HG03571 (cell line): ENCODE results near the gene SAMD4B.
"Not testable (repeated sequence)": the region's sequence is repeated elsewhere in the genome, so short reads cannot be mapped to it uniquely, and the experiment has no call there.

Experiments used
- ATAC-seq: cut with Tn5 transposase; IDR thresholded peaks from one replicate; pipeline ENCODE4 v1.9.1; 2021; ENCODE audit not compliant: unreplicated experiment

The SAMD4B gene

GRCh38 chr19:39341719-39342604 lies at the start of gene SAMD4B:
SAMD4B (plus strand) TSS chr19:39342421; CDS start chr19:39356894, 14,473 bp downstream.
- ATAC-seq = peak; percentile 81

GRCh38 chr19:39293394-39293793 lies 48.8 kb upstream of the SAMD4B start:
- ATAC-seq = no peak

GRCh38 chr19:39296055-39296645 lies 46.1 kb upstream of the SAMD4B start, which contains the start of gene IFNL1:
IFNL1 (plus strand) TSS chr19:39296407; CDS start chr19:39296422, 15 bp downstream.
- ATAC-seq = no peak

- no peak for ATAC-seq
Measured at GRCh38 chr19:39296906-39297305, 45.3 kb upstream of the SAMD4B start.

- ATAC-seq = no peak
Measured at GRCh38 chr19:39297931-39298634, 44.1 kb upstream of the SAMD4B start.

- ATAC-seq = no peak
Measured at GRCh38 chr19:39299404-39299803, 42.8 kb upstream of the SAMD4B start.

GRCh38 chr19:39299832-39300231 lies 42.4 kb upstream of the SAMD4B start:
- ATAC-seq = no peak

- ATAC-seq = no peak
Measured at GRCh38 chr19:39301021-39301420, 41.2 kb upstream of the SAMD4B start.

- ATAC-seq = no peak
Measured at GRCh38 chr19:39301562-39301961, 40.7 kb upstream of the SAMD4B start.

GRCh38 chr19:39303373-39304184 lies 38.6 kb upstream of the SAMD4B start:
- ATAC-seq = no peak

- ATAC-seq = no peak
Measured at GRCh38 chr19:39304185-39304513, 38.1 kb upstream of the SAMD4B start.

GRCh38 chr19:39304701-39305571 lies 37.3 kb upstream of the SAMD4B start:
- ATAC-seq = no peak

GRCh38 chr19:39306075-39306474 lies 36.1 kb upstream of the SAMD4B start:
- ATAC-seq = no peak

- no peak for ATAC-seq
Measured at GRCh38 chr19:39307046-39307821, 35.0 kb upstream of the SAMD4B start.

GRCh38 chr19:39307822-39308530 lies 34.2 kb upstream of the SAMD4B start:
- ATAC-seq = no peak

GRCh38 chr19:39308531-39309304 lies 33.5 kb upstream of the SAMD4B start:
- no peak for ATAC-seq

- not testable (repeated sequence) for ATAC-seq
Measured at GRCh38 chr19:39309305-39309670, 32.9 kb upstream of the SAMD4B start.
